Endothelial cell (in vitro differentiated cells): ENCODE measurements around the gene UBTD1. TPM values are rescaled to one million over a fixed set of nuclear protein-coding genes. Genes with fewer than 3 reads are reported as not detected.

ENCODE experiments used
- DNase-seq: peaks from one replicate; pipeline ENCODE4 v3.0.0; 2021; ENCODE audit warnings: low spot score
- H3K27ac Mint-ChIP-seq: one replicate; pipeline ENCODE4 v1.8.0; 2021; ENCODE audit warnings: mixed read lengths, inconsistent platforms; ENCODE audit not compliant: unreplicated experiment
- H3K27me3 Mint-ChIP-seq: one replicate; pipeline ENCODE4 v1.8.0; 2021; ENCODE audit warnings: mild to moderate bottlenecking, moderate library complexity, mixed read lengths, inconsistent platforms; ENCODE audit not compliant: unreplicated experiment
- H3K36me3 Mint-ChIP-seq: one replicate; pipeline ENCODE4 v1.8.0; 2021; ENCODE audit warnings: mild to moderate bottlenecking, low read depth, mixed read lengths, inconsistent platforms; ENCODE audit not compliant: unreplicated experiment
- H3K4me1 Mint-ChIP-seq: one replicate; pipeline ENCODE4 v1.8.0; 2021; ENCODE audit warnings: mild to moderate bottlenecking, mixed read lengths, inconsistent platforms; ENCODE audit not compliant: unreplicated experiment
- H3K4me3 Mint-ChIP-seq: one replicate; pipeline ENCODE4 v1.8.0; 2021; ENCODE audit warnings: mild to moderate bottlenecking, mixed read lengths, inconsistent platforms; ENCODE audit not compliant: unreplicated experiment
- H3K9me3 Mint-ChIP-seq: one replicate; pipeline ENCODE4 v1.8.0; 2021; ENCODE audit warnings: mixed read lengths, inconsistent platforms; ENCODE audit not compliant: unreplicated experiment
- total RNA-seq: library from RNA; stranded (reverse); fragmentation: NEBNext Ultra II Directional; extraction: Animal tissue kit (Norgen Biotek cat#: 25700); gene quantifications from one replicate; pipeline ENCODE4 v1.2.1, GENCODE V29; 2021; ENCODE audit not compliant: unreplicated experiment
- TF ChIP-seq, protein P1 (sequence below): fragments of 200-600 bp; sonication (generic); IDR thresholded peaks from one replicate; pipeline ENCODE4 v1.5.0; 2021; ENCODE audit warnings: antibody characterized with exemption; ENCODE audit not compliant: unreplicated experiment

UBTD1 gene
- total RNA-seq, 1 donor from 2014 or later: 78.0 TPM

DNA sequence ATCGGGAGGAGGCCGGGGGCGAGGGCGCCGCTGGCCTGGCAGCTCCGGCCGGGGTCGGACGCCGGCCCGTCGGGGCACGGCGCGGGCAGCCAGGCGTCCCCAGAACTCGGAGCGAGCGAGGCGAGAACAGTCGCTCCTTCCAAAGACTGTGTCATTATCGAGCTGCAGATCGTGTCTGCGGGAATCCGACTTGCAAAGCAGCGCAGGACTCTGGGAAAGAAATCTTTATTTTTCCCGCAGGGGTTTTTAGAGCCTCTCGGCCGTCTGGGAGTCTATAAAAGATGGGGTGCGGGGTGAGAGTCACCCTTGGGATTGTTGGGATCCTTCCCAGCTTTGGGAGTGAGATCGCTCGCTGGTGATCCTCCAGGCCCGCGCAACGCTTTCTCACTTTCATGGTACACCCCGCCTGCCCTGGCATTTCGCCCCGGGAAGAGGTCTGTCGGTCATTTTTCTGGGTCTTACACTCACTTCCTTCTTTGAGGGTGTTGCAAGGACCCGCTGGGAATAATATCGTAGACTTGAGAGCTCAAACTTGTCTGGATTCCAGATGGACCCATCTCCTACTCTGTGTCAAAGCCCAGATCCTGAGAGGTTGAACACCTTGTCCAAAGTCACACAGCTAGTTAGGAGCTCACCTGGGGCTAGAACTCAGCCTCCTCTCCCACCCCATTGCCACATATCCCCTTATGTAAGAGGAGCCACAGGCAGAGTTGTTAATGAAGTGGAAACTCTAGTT lies 1.0 kb downstream of the UBTD1 start:
- peak overlapping the region; percentile 94 for H3K27ac Mint-ChIP-seq
- peaks cover 48% of the 10 kb centered on the region for H3K4me1 Mint-ChIP-seq
- H3K27me3 Mint-ChIP-seq: peaks cover 25% of the 10 kb centered on the region
- no peaks in the 10 kb centered on the region for H3K9me3 Mint-ChIP-seq
- peak; percentile 33 for DNase-seq
- H3K4me3 Mint-ChIP-seq: peak overlapping the region; percentile 91
- TF ChIP-seq, protein P1, sequence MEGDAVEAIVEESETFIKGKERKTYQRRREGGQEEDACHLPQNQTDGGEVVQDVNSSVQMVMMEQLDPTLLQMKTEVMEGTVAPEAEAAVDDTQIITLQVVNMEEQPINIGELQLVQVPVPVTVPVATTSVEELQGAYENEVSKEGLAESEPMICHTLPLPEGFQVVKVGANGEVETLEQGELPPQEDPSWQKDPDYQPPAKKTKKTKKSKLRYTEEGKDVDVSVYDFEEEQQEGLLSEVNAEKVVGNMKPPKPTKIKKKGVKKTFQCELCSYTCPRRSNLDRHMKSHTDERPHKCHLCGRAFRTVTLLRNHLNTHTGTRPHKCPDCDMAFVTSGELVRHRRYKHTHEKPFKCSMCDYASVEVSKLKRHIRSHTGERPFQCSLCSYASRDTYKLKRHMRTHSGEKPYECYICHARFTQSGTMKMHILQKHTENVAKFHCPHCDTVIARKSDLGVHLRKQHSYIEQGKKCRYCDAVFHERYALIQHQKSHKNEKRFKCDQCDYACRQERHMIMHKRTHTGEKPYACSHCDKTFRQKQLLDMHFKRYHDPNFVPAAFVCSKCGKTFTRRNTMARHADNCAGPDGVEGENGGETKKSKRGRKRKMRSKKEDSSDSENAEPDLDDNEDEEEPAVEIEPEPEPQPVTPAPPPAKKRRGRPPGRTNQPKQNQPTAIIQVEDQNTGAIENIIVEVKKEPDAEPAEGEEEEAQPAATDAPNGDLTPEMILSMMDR: no peak
- peaks cover 7% of the 10 kb centered on the region for H3K36me3 Mint-ChIP-seq

DNA sequence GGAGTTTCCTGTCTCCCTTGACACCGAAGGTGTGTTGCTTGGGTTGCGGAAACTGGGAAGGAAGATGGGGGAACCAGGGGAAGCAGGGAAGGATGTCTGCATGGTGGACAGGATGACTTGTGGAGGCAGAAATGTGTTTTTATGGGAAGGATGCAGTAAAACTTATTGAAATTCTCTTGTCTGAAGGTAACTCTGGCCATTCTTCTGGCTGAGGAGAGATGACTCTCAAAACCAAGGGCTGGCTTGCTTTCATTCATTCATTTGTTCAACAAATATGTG lies 1.5 kb downstream of the UBTD1 start:
- Mint-ChIP-seq H3K9me3 (no peaks in the 10 kb centered on the region), H3K4me1 (peaks cover 43% of the 10 kb centered on the region), H3K27me3 (peaks cover 23% of the 10 kb centered on the region), H3K27ac (peak overlapping the region; percentile 94), H3K36me3 (peaks cover 7% of the 10 kb centered on the region), H3K4me3 (peak overlapping the region; percentile 91)
- TF ChIP-seq, protein P1: no peak
- DNase-seq: no peak

DNA sequence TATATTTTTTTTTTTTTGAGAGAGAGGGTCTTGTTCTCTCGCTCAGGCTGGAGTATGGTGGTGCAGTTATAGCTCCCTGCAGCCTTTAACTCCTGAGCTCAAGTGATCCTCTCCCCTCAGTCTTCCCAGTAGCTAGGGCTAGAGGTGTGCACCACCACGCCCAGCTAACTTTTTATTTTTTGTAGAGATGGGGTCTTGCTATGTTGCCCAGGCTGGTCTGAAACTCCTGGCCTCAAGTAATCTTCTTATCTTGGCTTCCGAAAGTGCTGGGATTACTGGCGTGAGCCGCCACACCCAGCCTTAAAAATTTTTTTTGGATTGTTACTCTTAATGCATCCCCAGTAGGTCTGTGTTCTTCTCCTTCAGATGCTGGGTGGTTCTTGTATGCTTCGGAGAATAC lies 4.2 kb downstream of the UBTD1 start:
- Mint-ChIP-seq H3K36me3 (peaks cover 11% of the 10 kb centered on the region), H3K4me1 (peaks cover 42% of the 10 kb centered on the region), H3K27me3 (peaks cover 24% of the 10 kb centered on the region), H3K4me3 (no peak overlapping the region), H3K9me3 (no peaks in the 10 kb centered on the region), H3K27ac (no peak overlapping the region)
- TF ChIP-seq, protein P1: no peak
- DNase-seq: no peak

DNA sequence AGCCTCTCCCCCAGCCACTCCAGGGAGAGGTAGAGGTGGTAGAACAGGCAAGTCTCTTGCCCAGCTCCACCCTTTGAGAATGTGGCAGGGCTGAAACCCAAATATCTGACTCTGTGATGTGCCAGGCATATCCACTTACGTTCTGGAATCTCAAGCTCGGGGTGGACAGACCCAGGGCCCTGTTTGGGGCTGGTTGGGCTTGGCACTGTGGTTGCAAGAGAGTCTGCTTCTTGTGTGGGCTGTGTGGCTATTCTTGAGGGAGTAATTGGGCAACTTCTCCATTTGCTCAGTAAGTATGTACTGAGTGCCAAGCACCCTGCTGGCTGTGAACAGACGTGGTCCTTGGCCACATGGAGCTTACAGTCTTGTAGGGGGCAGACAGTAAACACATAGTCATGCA lies 4.7 kb downstream of the UBTD1 start:
- peaks cover 11% of the 10 kb centered on the region for H3K36me3 Mint-ChIP-seq
- no peak for DNase-seq
- TF ChIP-seq, protein P1: no peak
- peaks cover 24% of the 10 kb centered on the region for H3K27me3 Mint-ChIP-seq
- H3K4me3 Mint-ChIP-seq: no peak overlapping the region
- H3K27ac Mint-ChIP-seq: no peak overlapping the region
- no peaks in the 10 kb centered on the region for H3K9me3 Mint-ChIP-seq
- peaks cover 47% of the 10 kb centered on the region for H3K4me1 Mint-ChIP-seq

DNA sequence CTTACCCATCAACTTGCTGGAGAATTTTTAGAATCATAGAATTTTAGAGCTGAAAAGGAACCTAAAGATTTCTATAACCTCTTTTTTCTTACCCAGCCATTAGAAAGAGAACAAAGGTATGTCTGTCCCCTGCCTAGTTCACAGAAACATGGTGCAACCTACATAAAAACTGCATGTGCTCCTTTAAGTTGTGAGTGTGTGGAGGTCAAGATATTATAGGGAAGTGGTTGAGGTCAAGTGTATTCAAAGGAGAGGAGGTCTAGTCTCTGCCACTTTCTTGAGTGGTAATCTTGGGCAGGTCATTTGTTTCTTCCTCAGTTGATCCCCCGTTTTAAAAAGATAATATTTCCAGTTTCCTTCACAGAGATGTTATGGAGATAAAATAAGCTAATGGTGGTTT lies 6.4 kb downstream of the UBTD1 start:
- Mint-ChIP-seq H3K4me3 (no peak overlapping the region), H3K9me3 (no peaks in the 10 kb centered on the region), H3K27ac (no peak overlapping the region), H3K36me3 (peaks cover 11% of the 10 kb centered on the region), H3K27me3 (peaks cover 18% of the 10 kb centered on the region), H3K4me1 (peaks cover 54% of the 10 kb centered on the region)
- no peak for DNase-seq
- TF ChIP-seq, protein P1: no peak
